ENCODE data around the gene RARB. TPM values are rescaled to one million over a fixed set of nuclear protein-coding genes. Genes with fewer than 3 reads are reported as not detected.

The RARB gene
- total and polyA plus RNA-seq, 2 donors (not counting 3 experiments of a cell fraction or from before 2014, with no cell fraction given), result 15.3 to 23.4 TPM

DNA sequence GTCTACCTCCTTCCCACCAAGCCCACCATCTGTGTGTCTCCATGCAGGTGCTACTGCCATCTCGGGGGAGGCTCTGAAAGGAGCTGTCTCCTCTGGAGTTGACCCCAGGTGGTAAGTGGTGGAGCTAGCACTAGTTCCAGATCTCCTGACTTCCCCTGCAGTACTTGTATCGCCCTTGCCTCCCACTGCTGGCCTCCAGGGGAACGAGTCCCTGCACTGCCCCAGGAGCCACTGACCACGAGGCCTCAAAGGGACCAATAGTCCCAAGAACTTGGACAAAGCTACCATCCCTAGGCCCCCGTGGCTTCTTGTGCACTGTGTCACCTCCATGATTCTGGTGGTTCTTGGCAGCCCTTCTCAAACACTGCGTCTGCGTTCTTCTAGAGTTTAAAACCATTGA, 137.7 kb downstream of the RARB start:
- CTCF ChIA-PET, result interaction anchor here (0.7 to 1.4 kb wide), 2 partner anchors 17 to 28 kb away, joined by 4 read pairs; no protein-coding TSS in a partner anchor
- no peak overlapping the region for H3K4me3 ChIP-seq (replicated peaks in 1 of 3; ENCODE audit: insufficient read depth in 1 of 3, low read depth in 1 of 3, low read length in 3 of 3)
- no peak overlapping the region for H3K9ac ChIP-seq (replicated peaks; ENCODE audit: extremely low read depth, insufficient read depth, low read length)
- no peaks in the 10 kb centered on the region for H3K4me1 ChIP-seq (ENCODE audit: control insufficient read depth, extremely low read depth, insufficient read depth, low read length)
- dilution Hi-C loops (cut with MboI; ENCODE audit: extremely low pct_ligation_motif_present, low sequenced_read_pairs), result no loop called here
- FAIRE-seq (no peak), DNase-seq (ENCODE audit: low read depth, low spot score) (no peak)
- H3K79me2 ChIP-seq (ENCODE audit: control insufficient read depth, insufficient read depth, low read length), result no peaks in the 10 kb centered on the region
- TF ChIP-seq POLR2A (IDR thresholded peaks at IDR 0.05; ENCODE audit: low read depth, low read length), result no peak
- no peak for TF ChIP-seq POLR2AphosphoS5 (IDR thresholded peaks at IDR 0.05; ENCODE audit: insufficient read depth, low read depth, low read length)
- TF ChIP-seq MAX (IDR thresholded peaks at IDR 0.05; ENCODE audit: insufficient read depth, insufficient read length), result no peak
- TF ChIP-seq FOS (IDR thresholded peaks at IDR 0.05; ENCODE audit: borderline replicate concordance, insufficient read depth, low read length), result no peak
- TF ChIP-seq MYC (IDR thresholded peaks at IDR 0.05; ENCODE audit: low read depth, low read length), result no peak
- no peak for TF ChIP-seq EZH2 (IDR thresholded peaks at IDR 0.05; ENCODE audit: borderline replicate concordance, low read depth, low read length, severe bottlenecking)
- TF ChIP-seq CTCF (IDR thresholded peaks at IDR 0.05; ENCODE audit: extremely low read depth in 1 of 2, insufficient read depth in 1 of 2, low read depth in 1 of 2, low read length in 2 of 2), result no peak
- no peak for TF ChIP-seq JUN (IDR thresholded peaks at IDR 0.05; ENCODE audit: borderline replicate concordance, insufficient read depth, insufficient read length, low read depth)
- TF ChIP-seq GATA2 (IDR thresholded peaks at IDR 0.05; ENCODE audit: insufficient read depth, insufficient read length, low read depth, low read length), result no peak
- no peaks in the 10 kb centered on the region for H3K9me3 ChIP-seq (replicated peaks; ENCODE audit: control insufficient read depth, insufficient read depth, low read length)
- POLR2A ChIA-PET, result no interaction called here
- no peaks in the 10 kb centered on the region for H3K36me3 ChIP-seq (ENCODE audit: control insufficient read depth in 2 of 2, extremely low read depth in 1 of 2, insufficient read depth in 2 of 2, low read length in 2 of 2)
- no peaks in the 10 kb centered on the region for H3K27me3 ChIP-seq (ENCODE audit: control insufficient read depth in 2 of 2, insufficient read depth in 2 of 2, low read length in 2 of 2)
- intact Hi-C loops (cut with micrococcal nuclease), result no loop called here
- no TSS peak for BruUV-seq (replicated peaks)
- H3K9me1 ChIP-seq (replicated peaks; ENCODE audit: control insufficient read depth, extremely low read depth, insufficient read depth, low read length), result no peaks in the 10 kb centered on the region
- no peak overlapping the region for H3K4me2 ChIP-seq (ENCODE audit: insufficient read depth, low read length)
- no peak overlapping the region for H2AFZ ChIP-seq (ENCODE audit: low read depth, low read length)
- H3K27ac ChIP-seq (ENCODE audit: insufficient read depth, low read depth, low read length), result no peak overlapping the region
- no peaks in the 10 kb centered on the region for H4K20me1 ChIP-seq (replicated peaks; ENCODE audit: control insufficient read depth, extremely low read depth, insufficient read depth, low read length)
